Inflammatory macrophage treated with lipopolysaccharide for 1 hour (primary cell): Measurements from ENCODE around the gene UHMK1.

Source experiments
- DNase-seq, 2 donors: peaks; one replicate each; pipeline ENCODE4 v3.0.0-alpha.2; 2020 to 2022

Gene UHMK1

GRCh38 chr1:162530307-162530987, 32.8 kb downstream of the UHMK1 start:
- DNase-seq: peak; percentile 16 to 40

- no peak for DNase-seq
Measured at GRCh38 chr1:162530988-162531319, 33.3 kb downstream of the UHMK1 start.

- DNase-seq: no peak
Measured at GRCh38 chr1:162535501-162535900, 37.9 kb downstream of the UHMK1 start.

- DNase-seq: no peak
Measured at GRCh38 chr1:162536511-162536910, 38.9 kb downstream of the UHMK1 start.

- no peak for DNase-seq
Measured at GRCh38 chr1:162537216-162537615, 39.6 kb downstream of the UHMK1 start.

GRCh38 chr1:162538815-162539431, 41.3 kb downstream of the UHMK1 start:
- no peak for DNase-seq

- no peak for DNase-seq
Measured at GRCh38 chr1:162541619-162542141, 44.1 kb downstream of the UHMK1 start.

GRCh38 chr1:162543228-162543627, 45.6 kb downstream of the UHMK1 start:
- no peak for DNase-seq

GRCh38 chr1:162548170-162548569, 50.6 kb downstream of the UHMK1 start:
- no peak for DNase-seq

GRCh38 chr1:162549001-162549400, 51.4 kb downstream of the UHMK1 start:
- DNase-seq: no peak

- DNase-seq: no peak
Measured at GRCh38 chr1:162550925-162551324, 53.3 kb downstream of the UHMK1 start.

GRCh38 chr1:162551969-162552683, 54.5 kb downstream of the UHMK1 start:
- DNase-seq: no peak

GRCh38 chr1:162552684-162553252, 55.1 kb downstream of the UHMK1 start:
- DNase-seq: no peak

GRCh38 chr1:162554258-162554657, 56.6 kb downstream of the UHMK1 start:
- DNase-seq: no peak

- DNase-seq: no peak
Measured at GRCh38 chr1:162557536-162557935, 59.9 kb downstream of the UHMK1 start.

GRCh38 chr1:162560303-162561036, 62.9 kb downstream of the UHMK1 start:
- DNase-seq: no peak

- DNase-seq: peak; percentile 97 to 99
Measured at GRCh38 chr1:162561037-162561615, 63.5 kb downstream of the UHMK1 start.

GRCh38 chr1:162561616-162562469, 64.2 kb downstream of the UHMK1 start, which contains the start of gene UAP1:
Gene UAP1, plus strand, starts transcription at chr1:162561722. Its CDS starts 4,347 bp downstream, at chr1:162566069.
- DNase-seq: no peak

- peak; percentile 13 to 21 for DNase-seq
Measured at GRCh38 chr1:162562470-162562828, 64.8 kb downstream of the UHMK1 start.

- DNase-seq: peak; percentile 20 to 29
Measured at GRCh38 chr1:162564762-162565218, 67.2 kb downstream of the UHMK1 start.

GRCh38 chr1:162565460-162565859, 67.8 kb downstream of the UHMK1 start:
- no peak for DNase-seq
